Suppressor macrophage treated with lipopolysaccharide for 1 hour (primary cell): ENCODE data around the gene SIN3A.

Experiments
- DNase-seq, 3 donors: peaks; one replicate each; pipeline ENCODE4 v3.0.0-alpha.2; 2020 to 2022

SIN3A gene

GRCh38 chr15:75371901-75372688 is 79.4 kb downstream of the SIN3A start:
- no peak for DNase-seq

GRCh38 chr15:75371486-75371885 is 80.0 kb downstream of the SIN3A start:
- DNase-seq, result no peak

- no peak for DNase-seq
These were observed 81.5 kb downstream of the SIN3A start for GRCh38 chr15:75369897-75370581.

GRCh38 chr15:75368689-75369239 is 82.7 kb downstream of the SIN3A start:
- no peak for DNase-seq

- DNase-seq, result peak; percentile 94 to 97 (median 95)
These were observed 83.4 kb downstream of the SIN3A start, which contains the start of gene MAN2C1 for GRCh38 chr15:75367913-75368688. TSS of gene MAN2C1 (minus strand) at chr15:75368607. CDS start at chr15:75368583, 24 bp downstream.

- DNase-seq, result no peak
These were observed 84.0 kb downstream of the SIN3A start for GRCh38 chr15:75367406-75367912.

- no peak for DNase-seq
These were observed 84.5 kb downstream of the SIN3A start for GRCh38 chr15:75367006-75367405.

GRCh38 chr15:75366163-75366562 is 85.3 kb downstream of the SIN3A start:
- DNase-seq, result no peak

GRCh38 chr15:75364881-75365280 is 86.6 kb downstream of the SIN3A start:
- DNase-seq, result no peak

- no peak for DNase-seq
These were observed 87.7 kb downstream of the SIN3A start for GRCh38 chr15:75363786-75364185.

GRCh38 chr15:75362642-75363249 is 88.7 kb downstream of the SIN3A start:
- no peak for DNase-seq

- DNase-seq, result no peak
These were observed 89.4 kb downstream of the SIN3A start for GRCh38 chr15:75361989-75362641.

GRCh38 chr15:75361361-75361988 is 90.0 kb downstream of the SIN3A start:
- DNase-seq, result no peak

- DNase-seq, result no peak
These were observed 90.6 kb downstream of the SIN3A start for GRCh38 chr15:75360856-75361255.

GRCh38 chr15:75360391-75360790 is 91.1 kb downstream of the SIN3A start:
- no peak for DNase-seq

- no peak for DNase-seq
These were observed 91.8 kb downstream of the SIN3A start for GRCh38 chr15:75359537-75360250.

- no peak for DNase-seq
These were observed 92.5 kb downstream of the SIN3A start for GRCh38 chr15:75358771-75359536.

- no peak for DNase-seq
These were observed 93.4 kb downstream of the SIN3A start for GRCh38 chr15:75357976-75358673.

- no peak for DNase-seq
These were observed 95.0 kb downstream of the SIN3A start for GRCh38 chr15:75356517-75356916.
